GM23338 (cell line): ENCODE data around the gene COMTD1. TPM values are rescaled to one million over a fixed set of nuclear protein-coding genes. Genes with fewer than 3 reads are reported as not detected.

Experiments used
- ATAC-seq: fragments of 200-7000 bp; cut with Tn5 transposase; 3 replicates; pipeline ENCODE4 v1.9.1; 2020
- DNase-seq: peaks from one replicate; pipeline ENCODE4 v3.0.0-alpha.2; 2015; ENCODE audit warnings: low spot score
- H2AFZ ChIP-seq: fragments of 200-600 bp; sonication (generic); 2 replicates; pipeline ENCODE4 v1.8.0; 2016; ENCODE audit warnings: antibody characterized with exemption, mild to moderate bottlenecking, moderate library complexity
- H3F3A ChIP-seq: fragments of 200-600 bp; sonication (generic); replicated peaks from 2 replicates; pipeline ENCODE4 v1.8.0; 2017; ENCODE audit warnings: antibody characterized with exemption, mixed run types, low read depth
- H3K27ac ChIP-seq: fragments of 200-600 bp; sonication (generic); 2 replicates; pipeline ENCODE4 v1.6.1; 2016; ENCODE audit warnings: low read depth
- H3K27me3 ChIP-seq: fragments of 200-600 bp; sonication (generic); 2 replicates; pipeline ENCODE4 v1.8.0; 2016; ENCODE audit warnings: mild to moderate bottlenecking, mixed run types, moderate library complexity; ENCODE audit not compliant: insufficient read depth
- H3K36me3 ChIP-seq: fragments of 200-600 bp; sonication (generic); 2 replicates; pipeline ENCODE4 v1.8.0; 2016; ENCODE audit warnings: mild to moderate bottlenecking; ENCODE audit not compliant: insufficient read depth
- H3K4me1 ChIP-seq: fragments of 200-600 bp; sonication (generic); 2 replicates; pipeline ENCODE4 v1.8.0; 2016; ENCODE audit warnings: mild to moderate bottlenecking, moderate library complexity; ENCODE audit not compliant: insufficient read depth
- H3K4me2 ChIP-seq: fragments of 200-600 bp; sonication (generic); 2 replicates; pipeline ENCODE4 v1.7.1; 2017; ENCODE audit warnings: mixed run types
- H3K4me3 ChIP-seq: fragments of 200-600 bp; sonication (generic); 2 replicates; pipeline ENCODE4 v1.6.1; 2016; ENCODE audit warnings: mixed run types
- H3K79me2 ChIP-seq: fragments of 200-600 bp; sonication (generic); replicated peaks from 2 replicates; pipeline ENCODE4 v1.8.0; 2017; ENCODE audit warnings: mild to moderate bottlenecking; ENCODE audit not compliant: insufficient read depth
- H3K9me2 ChIP-seq: fragments of 200-600 bp; sonication (generic); 2 replicates; pipeline ENCODE4 v1.8.0; 2017; ENCODE audit not compliant: insufficient read depth
- H4K20me1 ChIP-seq: fragments of 200-600 bp; sonication (generic); replicated peaks from 2 replicates; pipeline ENCODE4 v1.8.0; 2017; ENCODE audit warnings: mild to moderate bottlenecking; ENCODE audit not compliant: insufficient read depth
- H3K27ac Mint-ChIP-seq: 2 replicates; pipeline ENCODE4 v1.8.0; 2020; ENCODE audit warnings: inconsistent platforms, mild to moderate bottlenecking, moderate library complexity, mixed read lengths
- H3K27me3 Mint-ChIP-seq: 3 replicates; pipeline ENCODE4 v1.8.0; 2022; ENCODE audit warnings: low read depth, mild to moderate bottlenecking, moderate library complexity, mixed read lengths, inconsistent platforms; ENCODE audit not compliant: insufficient read depth, poor library complexity
- H3K36me3 Mint-ChIP-seq: 3 replicates; pipeline ENCODE4 v1.8.0; 2021; ENCODE audit warnings: low read depth, mild to moderate bottlenecking, inconsistent platforms, moderate library complexity, mixed read lengths
- H3K4me1 Mint-ChIP-seq: 3 replicates; pipeline ENCODE4 v1.8.0; 2020; ENCODE audit warnings: mild to moderate bottlenecking, inconsistent platforms, mixed read lengths
- H3K4me3 Mint-ChIP-seq: 3 replicates; pipeline ENCODE4 v1.8.0; 2021; ENCODE audit warnings: moderate library complexity, mild to moderate bottlenecking, inconsistent platforms, mixed read lengths
- H3K9me3 Mint-ChIP-seq: 3 replicates; pipeline ENCODE4 v1.8.0; 2020; ENCODE audit warnings: moderate library complexity, mild to moderate bottlenecking, inconsistent platforms, mixed read lengths
- EZH2phosphoT487 ChIP-seq: fragments of 200-600 bp; sonication (generic); IDR thresholded peaks from one replicate; pipeline ENCODE4 v1.8.1; 2018; ENCODE audit warnings: antibody characterized with exemption; ENCODE audit not compliant: unreplicated experiment
- JUNB ChIP-seq: IDR thresholded peaks from one replicate; pipeline ENCODE4 v1.6.1; 2016; ENCODE audit warnings: antibody characterized with exemption; ENCODE audit not compliant: unreplicated experiment
- NANOG ChIP-seq: IDR thresholded peaks from 2 replicates; pipeline ENCODE4 v1.6.1; 2016; ENCODE audit warnings: antibody characterized with exemption, borderline replicate concordance
- REST ChIP-seq: IDR thresholded peaks from one replicate; pipeline ENCODE4 v1.6.1; 2018; ENCODE audit warnings: antibody characterized with exemption; ENCODE audit not compliant: unreplicated experiment
- STAT1 ChIP-seq: IDR thresholded peaks from one replicate; pipeline ENCODE4 v1.6.1; 2016; ENCODE audit warnings: antibody characterized with exemption; ENCODE audit not compliant: unreplicated experiment
- ZNF114 ChIP-seq: fragments of 250-450 bp; sonication (Bioruptor Pico); IDR thresholded peaks from 2 replicates; pipeline ENCODE4 v1.5.0; 2020; ENCODE audit warnings: mild to moderate bottlenecking, moderate library complexity
- polyA plus RNA-seq: library from polyadenylated mRNA; unstranded; fragments of >200 nt; fragmentation: Nextera tagmentation; extraction: Ambion mirVana; gene quantifications from 2 replicates; pipeline ENCODE4 v1.2.1, GENCODE V29; 2016
- total RNA-seq: library from RNA; depleted of rRNA; stranded (reverse); fragments of >200 nt; shearing (Covaris generic); gene quantifications from 2 replicates; pipeline ENCODE4 v1.2.3, GENCODE V29; 2014
- TF ChIP-seq, protein P1 (sequence below): IDR thresholded peaks from 2 replicates; pipeline ENCODE4 v1.6.1; 2016; ENCODE audit warnings: antibody characterized with exemption
- TF ChIP-seq, protein P2 (sequence below): fragments of 250-450 bp; sonication (Bioruptor Pico); IDR thresholded peaks from 2 replicates; pipeline ENCODE4 v1.5.0; 2020; ENCODE audit warnings: mild to moderate bottlenecking, moderate library complexity

The COMTD1 gene
- total and polyA plus RNA-seq, 2 experiments from 2014 or later, result 40.0 to 46.7 TPM

GRCh38 chr10:75260990-75261389 lies 25.2 kb upstream of the COMTD1 start (continued):
- TF ChIP-seq, protein P1, sequence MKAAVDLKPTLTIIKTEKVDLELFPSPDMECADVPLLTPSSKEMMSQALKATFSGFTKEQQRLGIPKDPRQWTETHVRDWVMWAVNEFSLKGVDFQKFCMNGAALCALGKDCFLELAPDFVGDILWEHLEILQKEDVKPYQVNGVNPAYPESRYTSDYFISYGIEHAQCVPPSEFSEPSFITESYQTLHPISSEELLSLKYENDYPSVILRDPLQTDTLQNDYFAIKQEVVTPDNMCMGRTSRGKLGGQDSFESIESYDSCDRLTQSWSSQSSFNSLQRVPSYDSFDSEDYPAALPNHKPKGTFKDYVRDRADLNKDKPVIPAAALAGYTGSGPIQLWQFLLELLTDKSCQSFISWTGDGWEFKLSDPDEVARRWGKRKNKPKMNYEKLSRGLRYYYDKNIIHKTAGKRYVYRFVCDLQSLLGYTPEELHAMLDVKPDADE, result no peak
- TF ChIP-seq NANOG, result no peak
- no peak for TF ChIP-seq STAT1
- TF ChIP-seq ZNF114 (CRISPR knock-in tag), result no peak
- no peak for TF ChIP-seq EZH2phosphoT487
- no peak for TF ChIP-seq JUNB

- no peak for DNase-seq
- no peaks in the 10 kb centered on the region for H3K36me3 ChIP-seq
- no peak overlapping the region for H3K27ac ChIP-seq
- no peak overlapping the region for H3K4me3 Mint-ChIP-seq
- no peak overlapping the region for H2AFZ ChIP-seq
- ATAC-seq, result no peak
- H3K9me3 Mint-ChIP-seq, result peaks cover 39% of the 10 kb centered on the region
- H3K4me3 ChIP-seq, result no peak overlapping the region
- H3K9me2 ChIP-seq, result no peaks in the 10 kb centered on the region
- peaks cover 7% of the 10 kb centered on the region for H3K27me3 Mint-ChIP-seq
- H3K27me3 ChIP-seq, result no peaks in the 10 kb centered on the region
- no peaks in the 10 kb centered on the region for H3K4me1 Mint-ChIP-seq
- no peaks in the 10 kb centered on the region for H3F3A ChIP-seq
- H3K79me2 ChIP-seq, result no peaks in the 10 kb centered on the region
- no peaks in the 10 kb centered on the region for H3K4me1 ChIP-seq
- H3K27ac Mint-ChIP-seq, result no peak overlapping the region
- no peaks in the 10 kb centered on the region for H4K20me1 ChIP-seq
- H3K4me2 ChIP-seq, result no peak overlapping the region
- H3K36me3 Mint-ChIP-seq, result peaks cover 15% of the 10 kb centered on the region; the same call in 2 of the 3 replicates
- TF ChIP-seq, protein P2, sequence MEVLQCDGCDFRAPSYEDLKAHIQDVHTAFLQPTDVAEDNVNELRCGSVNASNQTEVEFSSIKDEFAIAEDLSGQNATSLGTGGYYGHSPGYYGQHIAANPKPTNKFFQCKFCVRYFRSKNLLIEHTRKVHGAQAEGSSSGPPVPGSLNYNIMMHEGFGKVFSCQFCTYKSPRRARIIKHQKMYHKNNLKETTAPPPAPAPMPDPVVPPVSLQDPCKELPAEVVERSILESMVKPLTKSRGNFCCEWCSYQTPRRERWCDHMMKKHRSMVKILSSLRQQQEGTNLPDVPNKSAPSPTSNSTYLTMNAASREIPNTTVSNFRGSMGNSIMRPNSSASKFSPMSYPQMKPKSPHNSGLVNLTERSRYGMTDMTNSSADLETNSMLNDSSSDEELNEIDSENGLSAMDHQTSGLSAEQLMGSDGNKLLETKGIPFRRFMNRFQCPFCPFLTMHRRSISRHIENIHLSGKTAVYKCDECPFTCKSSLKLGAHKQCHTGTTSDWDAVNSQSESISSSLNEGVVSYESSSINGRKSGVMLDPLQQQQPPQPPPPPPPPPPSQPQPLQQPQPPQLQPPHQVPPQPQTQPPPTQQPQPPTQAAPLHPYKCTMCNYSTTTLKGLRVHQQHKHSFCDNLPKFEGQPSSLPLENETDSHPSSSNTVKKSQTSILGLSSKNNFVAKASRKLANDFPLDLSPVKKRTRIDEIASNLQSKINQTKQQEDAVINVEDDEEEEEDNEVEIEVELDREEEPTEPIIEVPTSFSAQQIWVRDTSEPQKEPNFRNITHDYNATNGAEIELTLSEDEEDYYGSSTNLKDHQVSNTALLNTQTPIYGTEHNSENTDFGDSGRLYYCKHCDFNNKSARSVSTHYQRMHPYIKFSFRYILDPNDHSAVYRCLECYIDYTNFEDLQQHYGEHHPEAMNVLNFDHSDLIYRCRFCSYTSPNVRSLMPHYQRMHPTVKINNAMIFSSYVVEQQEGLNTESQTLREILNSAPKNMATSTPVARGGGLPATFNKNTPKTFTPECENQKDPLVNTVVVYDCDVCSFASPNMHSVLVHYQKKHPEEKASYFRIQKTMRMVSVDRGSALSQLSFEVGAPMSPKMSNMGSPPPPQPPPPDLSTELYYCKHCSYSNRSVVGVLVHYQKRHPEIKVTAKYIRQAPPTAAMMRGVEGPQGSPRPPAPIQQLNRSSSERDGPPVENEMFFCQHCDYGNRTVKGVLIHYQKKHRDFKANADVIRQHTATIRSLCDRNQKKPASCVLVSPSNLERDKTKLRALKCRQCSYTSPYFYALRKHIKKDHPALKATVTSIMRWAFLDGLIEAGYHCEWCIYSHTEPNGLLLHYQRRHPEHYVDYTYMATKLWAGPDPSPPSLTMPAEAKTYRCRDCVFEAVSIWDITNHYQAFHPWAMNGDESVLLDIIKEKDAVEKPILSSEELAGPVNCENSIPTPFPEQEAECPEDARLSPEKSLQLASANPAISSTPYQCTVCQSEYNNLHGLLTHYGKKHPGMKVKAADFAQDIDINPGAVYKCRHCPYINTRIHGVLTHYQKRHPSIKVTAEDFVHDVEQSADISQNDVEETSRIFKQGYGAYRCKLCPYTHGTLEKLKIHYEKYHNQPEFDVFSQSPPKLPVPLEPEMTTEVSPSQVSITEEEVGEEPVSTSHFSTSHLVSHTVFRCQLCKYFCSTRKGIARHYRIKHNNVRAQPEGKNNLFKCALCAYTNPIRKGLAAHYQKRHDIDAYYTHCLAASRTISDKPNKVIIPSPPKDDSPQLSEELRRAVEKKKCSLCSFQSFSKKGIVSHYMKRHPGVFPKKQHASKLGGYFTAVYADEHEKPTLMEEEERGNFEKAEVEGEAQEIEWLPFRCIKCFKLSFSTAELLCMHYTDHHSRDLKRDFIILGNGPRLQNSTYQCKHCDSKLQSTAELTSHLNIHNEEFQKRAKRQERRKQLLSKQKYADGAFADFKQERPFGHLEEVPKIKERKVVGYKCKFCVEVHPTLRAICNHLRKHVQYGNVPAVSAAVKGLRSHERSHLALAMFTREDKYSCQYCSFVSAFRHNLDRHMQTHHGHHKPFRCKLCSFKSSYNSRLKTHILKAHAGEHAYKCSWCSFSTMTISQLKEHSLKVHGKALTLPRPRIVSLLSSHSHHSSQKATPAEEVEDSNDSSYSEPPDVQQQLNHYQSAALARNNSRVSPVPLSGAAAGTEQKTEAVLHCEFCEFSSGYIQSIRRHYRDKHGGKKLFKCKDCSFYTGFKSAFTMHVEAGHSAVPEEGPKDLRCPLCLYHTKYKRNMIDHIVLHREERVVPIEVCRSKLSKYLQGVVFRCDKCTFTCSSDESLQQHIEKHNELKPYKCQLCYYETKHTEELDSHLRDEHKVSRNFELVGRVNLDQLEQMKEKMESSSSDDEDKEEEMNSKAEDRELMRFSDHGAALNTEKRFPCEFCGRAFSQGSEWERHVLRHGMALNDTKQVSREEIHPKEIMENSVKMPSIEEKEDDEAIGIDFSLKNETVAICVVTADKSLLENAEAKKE (CRISPR knock-in tag), result no peak
- TF ChIP-seq STAT1 (no peak), REST (no peak)
Measured at GRCh38 chr10:75254739-75255138, 19.0 kb upstream of the COMTD1 start.
